Spinal cord (tissue), 10 donors: Measurements from ENCODE around the gene MORF4L1. TPM values are rescaled to one million over a fixed set of nuclear protein-coding genes. Genes with fewer than 3 reads are reported as not detected.
"Not testable (repeated sequence)": the region's sequence is repeated elsewhere in the genome, so short reads cannot be mapped to it uniquely, and the experiment has no call there.

Experiments used
- DNase-seq, 6 donors: peaks; one replicate each; pipeline versions ENCODE4 v3.0.0 to v3.0.0-alpha.2; 2013 to 2015; ENCODE audit warnings: low spot score in 6 of 6, low read depth in 4 of 6
- H3K27ac ChIP-seq: one replicate; pipeline ENCODE4 v1.5.1; 2013; ENCODE audit warnings: low read depth, low read length, control low read depth
- H3K27me3 ChIP-seq: one replicate; pipeline ENCODE4 v1.6.1; 2013; ENCODE audit warnings: low read length; ENCODE audit not compliant: control insufficient read depth, insufficient read depth
- H3K36me3 ChIP-seq: one replicate; pipeline ENCODE4 v1.6.1; 2013; ENCODE audit warnings: low read length; ENCODE audit not compliant: control insufficient read depth, insufficient read depth
- H3K4me1 ChIP-seq: one replicate; pipeline ENCODE4 v1.6.1; 2013; ENCODE audit warnings: low read length; ENCODE audit not compliant: control insufficient read depth, insufficient read depth
- H3K4me3 ChIP-seq: one replicate; pipeline ENCODE4 v1.5.1; 2013; ENCODE audit warnings: low read depth, low read length, control low read depth
- H3K9me3 ChIP-seq: one replicate; pipeline ENCODE4 v1.6.1; 2013; ENCODE audit warnings: low read length; ENCODE audit not compliant: control insufficient read depth, insufficient read depth
- WGBS: methylation state at CpG from one replicate; pipeline ENCODE4 v1.1.5; 2013; ENCODE audit warnings: missing lambda C conversion rate; ENCODE audit not compliant: insufficient coverage; 5-methylcytosine and 5-hydroxymethylcytosine counted together
- polyA plus RNA-seq, 2 donors: library from polyadenylated mRNA; unstranded; fragments of 120-200 nt; gene quantifications; one replicate each; pipeline ENCODE4 v1.2.1, GENCODE V29; 2013; ENCODE audit not compliant: insufficient read length in 2 of 2
- total RNA-seq, 2 donors: library from RNA; depleted of rRNA in 1 of 2; stranded (reverse); fragments of 120-200 nt in 1 of 2; fragments of >200 nt in 1 of 2; gene quantifications; one replicate each; pipeline versions ENCODE4 v1.2.3 to v1.2.4, GENCODE V29; 2013 to 2014
- donor health status: healthy.

The MORF4L1 gene
- total and polyA plus RNA-seq, 4 donors: 468 to 713 (median 648) TPM

- peaks cover 24% of the 10 kb centered on the region for H3K36me3 ChIP-seq
- no CpG with 5 or more reads among the region's 4 CpGs for WGBS
- H3K4me1 ChIP-seq: no peaks in the 10 kb centered on the region
Observed at GRCh38 chr15:78889000-78889399, 16.3 kb downstream of the MORF4L1 start.

DNA sequence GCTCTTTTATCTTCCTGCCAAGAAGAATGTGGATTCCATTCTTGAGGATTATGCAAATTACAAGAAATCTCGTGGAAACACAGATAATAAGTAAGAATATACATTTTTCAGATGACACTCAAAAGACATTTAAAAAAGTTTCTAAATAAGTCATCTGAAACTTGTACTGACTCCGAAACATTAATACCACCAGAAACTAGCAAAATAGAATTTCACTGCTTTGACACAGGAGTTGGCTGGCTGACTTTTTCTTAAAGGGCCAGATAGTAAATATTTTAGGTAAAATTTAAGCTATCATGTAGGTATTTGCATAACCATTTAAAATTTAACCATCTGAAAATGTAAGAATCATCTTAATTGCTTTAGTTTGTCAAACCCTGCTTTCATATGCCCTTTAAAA is 20.8 kb downstream of the MORF4L1 start:
- Histone ChIP-seq H3K27ac (no peak overlapping the region), H3K36me3 (peaks cover 25% of the 10 kb centered on the region)
- WGBS: no CpG with 5 or more reads among the region's 2 CpGs

More at GRCh38 chr15:78889000-78889399, 16.3 kb downstream of the MORF4L1 start:
- DNase-seq: no peak
- H3K27me3 ChIP-seq: no peaks in the 10 kb centered on the region
- no peak overlapping the region for H3K27ac ChIP-seq
- H3K4me3 ChIP-seq: no peak overlapping the region
- no peaks in the 10 kb centered on the region for H3K9me3 ChIP-seq

GRCh38 chr15:78895471-78895870 is 22.8 kb downstream of the MORF4L1 start:
- Histone ChIP-seq H3K27ac (no peak overlapping the region), H3K9me3 (no peaks in the 10 kb centered on the region), H3K4me1 (no peaks in the 10 kb centered on the region), H3K27me3 (no peaks in the 10 kb centered on the region), H3K36me3 (peaks cover 32% of the 10 kb centered on the region), H3K4me3 (no peak overlapping the region)
- no peak for DNase-seq
- WGBS: no CpG with 5 or more reads among the region's 3 CpGs

More for the DNA sequence above, 20.8 kb downstream of the MORF4L1 start:
- Histone ChIP-seq H3K9me3 (no peaks in the 10 kb centered on the region), H3K27me3 (no peaks in the 10 kb centered on the region), H3K4me3 (no peak overlapping the region), H3K4me1 (no peaks in the 10 kb centered on the region)
- no peak for DNase-seq

GRCh38 chr15:78898540-78898939 is 25.9 kb downstream of the MORF4L1 start:
- peaks cover 51% of the 10 kb centered on the region for H3K36me3 ChIP-seq
- WGBS: 33% methylated on average over 1 of the region's 4 CpGs
- H3K9me3 ChIP-seq: no peaks in the 10 kb centered on the region
- no peak for DNase-seq
- no peaks in the 10 kb centered on the region for H3K27me3 ChIP-seq
- H3K4me3 ChIP-seq: no peak overlapping the region
- H3K27ac ChIP-seq: no peak overlapping the region
- H3K4me1 ChIP-seq: no peaks in the 10 kb centered on the region

DNA sequence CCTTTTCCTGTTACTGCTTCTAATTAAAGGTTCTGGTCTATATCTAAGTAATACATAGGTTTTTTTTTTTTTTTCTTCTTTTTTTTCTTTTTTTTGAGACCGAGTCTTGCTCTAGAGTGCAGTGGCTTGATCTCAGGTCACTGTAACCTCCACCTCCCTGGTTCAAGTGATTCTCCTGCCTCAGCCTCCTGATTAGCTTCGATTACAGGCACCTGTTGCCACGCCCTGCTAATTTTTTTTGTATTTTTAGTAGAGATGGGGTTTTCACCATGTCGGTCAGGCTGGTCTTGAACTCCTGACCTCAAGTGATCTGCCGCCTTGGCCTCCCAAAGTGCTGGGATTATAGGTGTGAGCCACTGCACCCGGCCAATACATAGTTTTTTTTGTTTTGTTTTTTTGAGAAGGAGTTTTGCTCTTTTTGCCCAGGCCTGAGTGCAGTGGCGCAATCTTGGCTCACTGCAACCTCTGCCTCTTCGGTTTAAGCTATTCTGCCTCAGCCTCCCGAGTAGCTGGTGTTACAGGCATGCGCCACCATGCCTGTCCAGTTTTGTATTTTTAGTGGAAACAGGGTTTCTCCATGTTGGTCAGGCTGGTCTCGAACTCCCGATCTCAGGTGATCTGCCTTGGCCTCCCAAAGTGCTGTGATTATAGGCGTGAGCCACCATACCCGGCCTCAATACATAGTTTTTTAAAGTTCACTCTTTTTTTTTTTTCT is 28.3 kb downstream of the MORF4L1 start:
- H3K36me3 ChIP-seq: peaks cover 56% of the 10 kb centered on the region

DNA sequence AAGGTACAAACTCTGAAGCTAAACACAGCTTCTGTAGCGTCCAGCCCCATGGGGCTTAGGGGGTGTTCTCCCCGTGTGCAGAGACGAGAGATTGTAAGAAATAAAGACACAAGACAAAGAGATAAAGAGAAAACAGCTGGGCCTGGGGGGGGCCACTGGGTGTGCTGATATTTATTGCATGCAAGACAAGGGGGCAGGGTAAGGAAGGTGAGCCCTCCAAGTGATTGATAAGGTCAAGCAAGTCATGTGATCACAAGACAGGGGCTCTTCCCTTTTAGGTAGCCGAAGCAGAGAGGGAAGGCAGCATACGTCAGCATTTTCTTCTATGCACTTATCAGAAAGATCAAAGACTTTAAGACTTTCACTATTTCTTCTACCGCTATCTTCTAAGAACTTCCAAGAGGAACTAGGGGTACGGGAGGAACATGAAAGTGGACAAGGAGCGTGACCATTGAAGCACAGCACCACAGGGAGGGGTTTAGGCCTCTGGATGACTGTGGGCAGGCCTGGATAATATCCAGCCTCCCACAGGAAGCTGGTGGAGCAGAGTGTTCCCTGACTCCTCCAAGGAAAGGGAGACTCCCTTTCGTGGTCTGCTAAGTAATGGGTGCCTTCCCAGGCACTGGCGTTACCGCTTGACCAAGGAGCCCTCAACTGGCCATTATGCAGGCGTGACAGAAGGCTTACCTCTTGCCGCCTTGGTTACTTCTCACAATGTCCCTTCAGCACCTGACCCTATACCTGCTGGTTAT is 29.8 kb downstream of the MORF4L1 start:
- H3K4me1 ChIP-seq, H3K27ac ChIP-seq, H3K27me3 ChIP-seq, DNase-seq, H3K9me3 ChIP-seq, H3K4me3 ChIP-seq: not testable (repeated sequence)
- H3K36me3 ChIP-seq: peaks cover 51% of the 10 kb centered on the region
- WGBS: 75% methylated on average over 6 of the region's 13 CpGs

More for the DNA sequence above, 28.3 kb downstream of the MORF4L1 start:
- H3K27ac ChIP-seq, H3K4me3 ChIP-seq, H3K4me1 ChIP-seq, H3K27me3 ChIP-seq, DNase-seq, H3K9me3 ChIP-seq: not testable (repeated sequence)
- WGBS: 91% methylated on average over 10 of the region's 14 CpGs

DNA sequence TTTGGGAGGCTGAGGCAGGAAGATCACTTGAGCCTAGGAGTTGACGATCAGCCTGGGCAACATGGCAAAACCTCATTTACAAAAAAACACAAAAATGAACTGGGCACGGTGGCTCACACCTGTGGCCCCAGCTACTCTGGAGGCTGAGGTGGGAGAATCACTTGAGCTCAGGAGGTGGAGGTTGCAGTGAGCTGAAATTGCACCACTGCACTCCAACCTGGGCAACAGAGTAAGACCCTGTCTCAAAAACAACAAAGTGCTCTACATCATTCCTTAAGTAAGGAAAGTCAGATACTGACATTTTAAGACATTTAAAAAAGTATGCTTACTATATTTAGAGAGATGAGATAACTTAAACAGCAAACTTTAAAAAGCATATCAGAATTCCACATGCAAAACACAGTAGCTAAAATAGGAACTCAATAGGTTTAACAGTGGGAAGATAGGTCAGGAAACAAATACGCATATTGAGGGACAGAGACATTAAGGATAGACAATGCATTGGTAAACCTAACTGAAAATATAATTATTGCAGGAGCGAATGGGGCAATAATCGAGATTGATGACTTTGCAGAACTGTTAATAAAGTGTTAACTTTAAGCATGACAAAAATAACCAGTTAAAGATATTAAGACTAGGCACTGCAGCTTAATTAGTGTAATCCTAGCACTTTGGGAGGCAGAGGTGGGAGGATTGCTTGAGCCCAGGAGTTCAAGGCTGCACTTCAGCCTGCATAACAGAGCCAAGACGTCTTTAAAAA is 32.1 kb downstream of the MORF4L1 start:
- Histone ChIP-seq H3K27me3 (no peaks in the 10 kb centered on the region), H3K27ac (no peak overlapping the region), H3K9me3 (no peaks in the 10 kb centered on the region), H3K4me1 (no peaks in the 10 kb centered on the region), H3K36me3 (peaks cover 41% of the 10 kb centered on the region), H3K4me3 (no peak overlapping the region)
- DNase-seq: no peak
- 100% methylated on average over 2 of the region's 6 CpGs for WGBS

- no peaks in the 10 kb centered on the region for H3K9me3 ChIP-seq
- WGBS: 100% methylated on average over 1 of the region's 2 CpGs
- no peak overlapping the region for H3K27ac ChIP-seq
- H3K27me3 ChIP-seq: no peaks in the 10 kb centered on the region
- no peaks in the 10 kb centered on the region for H3K4me1 ChIP-seq
- H3K36me3 ChIP-seq: peaks cover 36% of the 10 kb centered on the region
- no peak overlapping the region for H3K4me3 ChIP-seq
- no peak for DNase-seq
Observed at GRCh38 chr15:78906316-78906620, 33.6 kb downstream of the MORF4L1 start.

GRCh38 chr15:78907577-78907976 is 34.9 kb downstream of the MORF4L1 start:
- no peaks in the 10 kb centered on the region for H3K9me3 ChIP-seq
- no peaks in the 10 kb centered on the region for H3K4me1 ChIP-seq
- no peak overlapping the region for H3K4me3 ChIP-seq
- no CpG with 5 or more reads among the region's 3 CpGs for WGBS
- DNase-seq: peak in 1 of 6 donors; percentile 29
- no peaks in the 10 kb centered on the region for H3K27me3 ChIP-seq
- peaks cover 35% of the 10 kb centered on the region for H3K36me3 ChIP-seq
- H3K27ac ChIP-seq: no peak overlapping the region
